Measurements from ENCODE around the gene ZNF44.

Gene ZNF44

DNA sequence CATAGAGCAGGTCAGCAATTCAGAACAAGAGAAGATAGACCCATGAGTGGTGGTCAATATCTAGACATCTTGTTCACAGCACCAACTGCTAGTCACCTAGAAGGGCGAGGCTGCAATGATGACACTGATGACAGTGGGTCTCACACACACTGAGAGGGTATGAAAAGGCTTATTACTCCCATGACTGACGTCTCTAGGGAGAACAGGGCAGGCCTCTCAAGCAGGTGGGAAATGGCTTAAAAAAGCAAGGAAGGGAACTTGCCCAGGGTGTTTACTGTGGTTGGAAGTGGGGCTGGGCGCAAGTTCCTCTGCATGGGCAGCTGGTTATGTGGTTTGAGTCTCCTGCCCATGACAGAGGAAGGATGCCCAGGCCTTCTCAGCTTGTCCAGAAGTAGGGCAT is 33.8 kb downstream of the ZNF44 start:
- TF ChIP-seq, protein P1, sequence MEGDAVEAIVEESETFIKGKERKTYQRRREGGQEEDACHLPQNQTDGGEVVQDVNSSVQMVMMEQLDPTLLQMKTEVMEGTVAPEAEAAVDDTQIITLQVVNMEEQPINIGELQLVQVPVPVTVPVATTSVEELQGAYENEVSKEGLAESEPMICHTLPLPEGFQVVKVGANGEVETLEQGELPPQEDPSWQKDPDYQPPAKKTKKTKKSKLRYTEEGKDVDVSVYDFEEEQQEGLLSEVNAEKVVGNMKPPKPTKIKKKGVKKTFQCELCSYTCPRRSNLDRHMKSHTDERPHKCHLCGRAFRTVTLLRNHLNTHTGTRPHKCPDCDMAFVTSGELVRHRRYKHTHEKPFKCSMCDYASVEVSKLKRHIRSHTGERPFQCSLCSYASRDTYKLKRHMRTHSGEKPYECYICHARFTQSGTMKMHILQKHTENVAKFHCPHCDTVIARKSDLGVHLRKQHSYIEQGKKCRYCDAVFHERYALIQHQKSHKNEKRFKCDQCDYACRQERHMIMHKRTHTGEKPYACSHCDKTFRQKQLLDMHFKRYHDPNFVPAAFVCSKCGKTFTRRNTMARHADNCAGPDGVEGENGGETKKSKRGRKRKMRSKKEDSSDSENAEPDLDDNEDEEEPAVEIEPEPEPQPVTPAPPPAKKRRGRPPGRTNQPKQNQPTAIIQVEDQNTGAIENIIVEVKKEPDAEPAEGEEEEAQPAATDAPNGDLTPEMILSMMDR (IDR thresholded peaks at IDR 0.05; ENCODE audit: borderline replicate concordance, insufficient read depth, low read depth, low read length): no peak
- H3K4me3 ChIP-seq (ENCODE audit: low read depth, low read length): no peak overlapping the region

DNA sequence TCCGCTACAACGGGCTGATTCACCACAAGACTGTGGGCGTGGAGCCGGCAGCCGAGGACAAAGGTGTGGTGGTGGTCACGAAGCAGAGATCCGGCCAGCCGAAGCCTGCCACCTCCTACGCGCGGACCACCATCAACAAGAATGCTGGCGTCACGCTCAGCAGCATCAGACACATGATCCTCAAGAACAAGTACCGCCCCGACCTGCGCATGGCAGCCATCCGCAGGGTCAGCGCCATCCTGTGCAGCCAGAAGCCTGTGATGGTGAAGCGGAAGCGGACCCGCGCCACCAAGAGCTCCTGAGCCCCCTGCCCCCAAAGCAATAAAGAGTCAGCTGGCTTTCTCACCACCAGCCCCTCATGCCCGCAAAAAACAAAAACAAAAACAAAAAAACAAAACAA is 34.4 kb downstream of the ZNF44 start:
- TF ChIP-seq, protein P1 (IDR thresholded peaks at IDR 0.05; ENCODE audit: borderline replicate concordance, insufficient read depth, low read depth, low read length): no peak
- no peak overlapping the region for H3K4me3 ChIP-seq (ENCODE audit: low read depth, low read length)

DNA sequence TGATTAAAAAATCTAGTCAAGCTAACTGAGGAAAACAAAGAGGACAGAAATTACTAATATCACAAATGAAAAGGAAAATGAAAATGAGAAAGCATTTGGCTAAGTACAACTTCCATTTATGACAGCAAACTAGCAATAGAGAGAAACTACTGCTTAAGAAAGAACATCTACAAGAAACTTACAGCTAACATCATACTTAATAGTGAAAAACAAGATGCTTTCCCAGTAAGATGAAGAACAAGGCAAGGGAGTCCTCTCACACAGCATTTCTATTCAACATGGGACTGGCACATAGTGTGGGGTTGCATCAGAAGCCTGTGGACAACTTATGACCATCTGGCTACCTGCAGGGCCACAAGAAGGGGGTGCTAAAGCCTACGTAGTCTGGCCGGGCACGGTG is 39.3 kb downstream of the ZNF44 start:
- H3K4me3 ChIP-seq (ENCODE audit: low read depth, low read length): no peak overlapping the region
- TF ChIP-seq, protein P1 (IDR thresholded peaks at IDR 0.05; ENCODE audit: borderline replicate concordance, insufficient read depth, low read depth, low read length): no peak

DNA sequence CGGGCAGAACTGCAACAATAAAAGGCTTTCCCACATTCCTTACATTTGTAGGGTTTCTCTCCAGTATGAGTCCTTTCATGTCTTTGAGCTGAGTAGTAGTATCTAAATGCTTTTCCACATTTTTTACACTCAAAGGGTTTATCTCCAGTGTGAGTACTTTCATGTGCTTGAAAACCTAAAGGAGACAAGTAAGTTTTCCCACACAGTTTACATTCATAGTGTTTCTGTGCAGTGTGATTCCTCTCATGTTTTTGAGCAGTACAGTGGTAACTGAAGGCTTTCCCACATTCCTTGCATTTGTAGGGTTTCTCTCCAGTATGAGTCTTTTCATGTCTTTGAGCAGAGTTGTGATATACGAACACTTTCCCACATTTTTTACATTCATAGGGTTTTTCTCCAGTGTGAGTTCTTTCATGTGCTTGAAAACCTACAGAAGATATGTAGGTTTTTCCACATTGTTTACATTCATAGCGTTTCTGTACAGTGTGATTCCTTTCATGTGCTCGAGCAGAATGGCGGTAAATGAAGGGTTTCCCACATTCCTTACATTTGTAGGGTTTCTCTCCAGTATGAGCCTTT is 47.0 kb downstream of the ZNF44 start:
- TF ChIP-seq, protein P1 (IDR thresholded peaks at IDR 0.05; ENCODE audit: borderline replicate concordance, insufficient read depth, low read depth, low read length): no peak
- no peak overlapping the region for H3K4me3 ChIP-seq (ENCODE audit: low read depth, low read length)

DNA sequence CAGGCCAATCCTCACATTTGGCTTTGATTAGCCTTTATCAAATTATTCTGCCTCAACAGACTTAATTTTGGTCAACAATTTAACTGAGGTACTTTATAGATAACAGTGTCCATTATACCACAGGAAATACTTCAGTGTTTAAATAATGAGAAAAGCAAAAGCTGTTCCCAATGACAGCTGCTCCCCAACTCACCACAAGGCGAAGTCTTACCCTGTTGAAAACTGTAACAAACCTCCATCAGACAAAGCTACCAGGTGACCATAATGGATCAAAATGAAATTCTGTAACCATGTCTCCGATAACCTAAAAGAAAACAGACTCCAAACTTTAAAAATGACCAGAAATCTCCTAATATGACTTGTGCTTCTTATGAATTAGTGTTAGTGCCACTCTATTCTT is 50.3 kb downstream of the ZNF44 start:
- no peak overlapping the region for H3K4me3 ChIP-seq (ENCODE audit: low read depth, low read length)
- TF ChIP-seq, protein P1 (IDR thresholded peaks at IDR 0.05; ENCODE audit: borderline replicate concordance, insufficient read depth, low read depth, low read length): no peak

DNA sequence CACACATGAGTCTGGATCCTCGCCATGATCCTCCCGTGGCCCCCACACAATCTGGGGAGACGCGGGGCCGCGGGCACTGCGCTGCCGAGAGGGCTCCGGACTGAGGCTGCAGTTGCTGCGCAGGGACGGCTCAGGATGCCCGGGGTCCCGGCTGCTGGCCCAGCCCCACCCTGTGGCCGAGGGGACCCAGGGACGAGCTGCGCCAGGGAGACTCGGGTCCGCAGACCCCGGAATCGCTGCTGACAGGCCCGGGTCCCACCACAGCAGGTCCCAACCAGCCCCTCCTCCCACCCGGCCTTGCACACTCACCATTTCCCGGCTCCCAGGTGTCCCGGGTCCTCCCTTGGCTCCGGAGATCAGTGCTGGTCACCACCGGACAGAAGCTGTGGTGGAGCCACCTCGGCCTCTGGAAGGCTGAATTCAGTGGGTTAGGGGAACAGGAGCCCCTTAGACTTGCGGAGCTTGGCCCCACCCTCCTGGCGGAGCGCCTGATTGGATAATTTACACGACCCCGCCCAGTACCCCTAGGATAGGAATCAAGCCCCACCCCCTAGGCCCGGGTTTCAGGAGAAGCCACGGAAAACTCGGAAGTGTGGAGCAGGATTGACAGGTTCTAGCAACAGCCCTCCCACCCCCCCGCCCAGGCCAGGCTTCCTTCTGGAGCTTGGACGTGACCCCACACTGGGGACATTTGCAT is 57.4 kb downstream of the ZNF44 start:
- H3K4me3 ChIP-seq (ENCODE audit: low read depth, low read length): no peak overlapping the region
- TF ChIP-seq, protein P1 (IDR thresholded peaks at IDR 0.05; ENCODE audit: borderline replicate concordance, insufficient read depth, low read depth, low read length): no peak

DNA sequence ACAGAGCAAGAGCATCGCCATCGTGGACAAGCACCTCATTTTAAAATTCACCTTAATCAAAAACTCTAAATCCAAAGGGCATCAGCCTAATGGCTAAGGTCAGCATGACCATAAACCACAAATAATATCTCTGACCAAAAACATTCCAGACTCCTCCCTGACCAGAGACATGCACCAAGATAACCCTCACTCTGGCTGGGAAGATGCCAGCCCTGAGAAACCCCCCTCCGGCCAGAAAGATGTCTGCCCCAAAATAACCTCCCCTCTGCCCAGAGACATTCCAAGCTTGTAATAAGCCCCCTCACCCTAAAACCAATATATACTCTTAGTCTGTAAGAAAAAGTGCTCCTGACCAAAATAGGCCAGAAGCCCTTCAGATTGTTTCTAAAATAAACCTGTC is 61.7 kb downstream of the ZNF44 start:
- no peak overlapping the region for H3K4me3 ChIP-seq (ENCODE audit: low read depth, low read length)
- TF ChIP-seq, protein P1 (IDR thresholded peaks at IDR 0.05; ENCODE audit: borderline replicate concordance, insufficient read depth, low read depth, low read length): no peak
